Liver (tissue), 9 donors: ENCODE results near the gene PTPRN2. TPM values are rescaled to one million over a fixed set of nuclear protein-coding genes. Genes with fewer than 3 reads are reported as not detected.

Source experiments
- DNase-seq: peaks from one replicate; pipeline ENCODE4 v3.0.0-alpha.2; 2017; ENCODE audit warnings: low spot score
- H3K27ac ChIP-seq, 2 donors: one replicate each; pipeline ENCODE4 v1.7.0; 2013; ENCODE audit warnings: inconsistent platforms in 2 of 2, low read length in 2 of 2, control low read depth in 1 of 2, low read depth in 1 of 2, mild to moderate bottlenecking in 1 of 2
- H3K27me3 ChIP-seq, 4 donors: one replicate each; pipeline versions ENCODE4 v1.6.1 to v1.7.0; 2013; ENCODE audit warnings: low read length in 3 of 4, inconsistent platforms in 1 of 4, mild to moderate bottlenecking in 1 of 4, moderate library complexity in 1 of 4; ENCODE audit not compliant: control insufficient read depth in 4 of 4, insufficient read depth in 4 of 4
- H3K36me3 ChIP-seq, 4 donors: one replicate each; pipeline versions ENCODE4 v1.6.1 to v1.7.0; 2013; ENCODE audit warnings: low read length in 3 of 4, mild to moderate bottlenecking in 3 of 4, low read depth in 1 of 4, moderate library complexity in 1 of 4; ENCODE audit not compliant: control insufficient read depth in 4 of 4, insufficient read depth in 3 of 4
- H3K4me1 ChIP-seq, 4 donors: one replicate each; pipeline versions ENCODE4 v1.6.1 to v1.7.0; 2013; ENCODE audit warnings: low read length in 3 of 4, mild to moderate bottlenecking in 3 of 4, moderate library complexity in 1 of 4; ENCODE audit not compliant: control insufficient read depth in 4 of 4, insufficient read depth in 4 of 4
- H3K4me3 ChIP-seq, 3 donors: one replicate each; pipeline versions ENCODE4 v1.6.1 to v1.7.0; 2013; ENCODE audit warnings: low read length in 3 of 3, control low read depth in 1 of 3, low read depth in 1 of 3, mild to moderate bottlenecking in 1 of 3
- H3K9ac ChIP-seq, 2 donors: one replicate each; pipeline ENCODE4 v1.7.0; 2013; ENCODE audit warnings: low read length in 2 of 2, mild to moderate bottlenecking in 2 of 2, moderate library complexity in 2 of 2, control low read depth in 1 of 2, low read depth in 1 of 2
- H3K9me3 ChIP-seq, 4 donors: one replicate each; pipeline versions ENCODE4 v1.6.1 to v1.7.0; 2013; ENCODE audit warnings: low read length in 3 of 4; ENCODE audit not compliant: control insufficient read depth in 4 of 4
- ATF3 ChIP-seq: IDR thresholded peaks from 2 replicates; pipeline ENCODE4 v1.6.1; 2016; ENCODE audit warnings: antibody characterized with exemption
- FOXA1 ChIP-seq: IDR thresholded peaks from 2 replicates; pipeline ENCODE4 v1.6.1; 2016; ENCODE audit warnings: antibody characterized with exemption
- FOXA2 ChIP-seq: IDR thresholded peaks from 2 replicates; pipeline ENCODE4 v1.6.1; 2016; ENCODE audit warnings: antibody characterized with exemption
- JUND ChIP-seq, 2 donors: IDR thresholded peaks; 2 replicates each; pipeline ENCODE4 v1.6.1; 2016; ENCODE audit warnings: antibody characterized with exemption in 2 of 2
- MAX ChIP-seq: IDR thresholded peaks from 2 replicates; pipeline ENCODE4 v1.6.1; 2016; ENCODE audit warnings: antibody characterized with exemption
- REST ChIP-seq: IDR thresholded peaks from 2 replicates; pipeline ENCODE4 v1.6.1; 2016; ENCODE audit warnings: antibody characterized with exemption, mild to moderate bottlenecking
- RXRA ChIP-seq, 2 donors: IDR thresholded peaks; 2 replicates each; pipeline ENCODE4 v1.6.1; 2017 to 2018; ENCODE audit warnings: antibody characterized with exemption in 2 of 2, mild to moderate bottlenecking in 1 of 2
- SP1 ChIP-seq: IDR thresholded peaks from 2 replicates; pipeline ENCODE4 v1.6.1; 2018; ENCODE audit warnings: antibody characterized with exemption, mild to moderate bottlenecking
- TAF1 ChIP-seq: conservative IDR thresholded peaks from 2 replicates; pipeline ENCODE4 v1.6.1; 2016; ENCODE audit warnings: antibody characterized with exemption, mild to moderate bottlenecking
- YY1 ChIP-seq: IDR thresholded peaks from 2 replicates; pipeline ENCODE4 v1.6.1; 2016; ENCODE audit warnings: antibody characterized with exemption, mild to moderate bottlenecking
- ZBTB33 ChIP-seq: IDR thresholded peaks from 2 replicates; pipeline ENCODE4 v1.6.1; 2016; ENCODE audit warnings: antibody characterized with exemption
- WGBS: extraction: QIAGEN DNeasy Blood & Tissue Kit; methylation state at CpG from one replicate; pipeline ENCODE4 v1.1.7; 2013; 5-methylcytosine and 5-hydroxymethylcytosine counted together
- polyA plus RNA-seq, 2 donors: library from polyadenylated mRNA; stranded (reverse) in 1 of 2; unstranded in 1 of 2; fragments of 200-250 nt in 1 of 2; fragments of >200 nt in 1 of 2; fragmentation: Nextera tagmentation in 1 of 2; extraction: Ambion mirVana in 1 of 2; gene quantifications; one replicate each; pipeline versions ENCODE4 v1.2.1 to v1.2.3, GENCODE V29; 2013 to 2015
- total RNA-seq, 2 donors: library from RNA; depleted of rRNA; stranded (reverse); fragments of >200 nt; gene quantifications; one replicate each; pipeline ENCODE4 v1.2.3, GENCODE V29; 2014
- donor health status: healthy.
- donor health status: healthy.
- donor health status: healthy.
- donor health status: healthy.
- donor health status: healthy.

Gene PTPRN2
- total and polyA plus RNA-seq, 4 donors, result 0.75 to 1.9 (median 1.1) TPM

GRCh38 chr7:157758468-157759245 lies 829.0 kb downstream of the PTPRN2 start:
- WGBS, result 87% methylated on average over 36 of the region's 36 CpGs

GRCh38 chr7:157757776-157758467 lies 829.7 kb downstream of the PTPRN2 start:
- H3K27me3 ChIP-seq, result peaks cover 0 to 2% (median 0%) of the 10 kb centered on the region in 4 donors
- H3K36me3 ChIP-seq, result no peaks in the 10 kb centered on the region
- no peak overlapping the region for H3K4me3 ChIP-seq
- TF ChIP-seq JUND (IDR thresholded peaks at IDR 0.05) (no peak), ATF3 (no peak), TAF1 (no peak), REST (no peak), SP1 (no peak), FOXA1 (no peak), FOXA2 (no peak), YY1 (no peak), MAX (no peak), RXRA (IDR thresholded peaks at IDR 0.05) (no peak)
- no peaks in the 10 kb centered on the region for H3K4me1 ChIP-seq
- no peak overlapping the region for H3K9ac ChIP-seq
- no peak for DNase-seq
- WGBS, result 86% methylated on average over 48 of the region's 48 CpGs
- H3K9me3 ChIP-seq, result no peaks in the 10 kb centered on the region
- no peak overlapping the region for H3K27ac ChIP-seq

More at GRCh38 chr7:157758468-157759245, 829.0 kb downstream of the PTPRN2 start:
- TF ChIP-seq ZBTB33 (no peak), ATF3 (no peak), TAF1 (no peak)
- H3K9ac ChIP-seq, result no peak overlapping the region
- H3K9me3 ChIP-seq, result no peaks in the 10 kb centered on the region
- H3K4me1 ChIP-seq, result no peaks in the 10 kb centered on the region
- no peak overlapping the region for H3K4me3 ChIP-seq
- no peak for DNase-seq
- H3K36me3 ChIP-seq, result no peaks in the 10 kb centered on the region
- peaks cover 0 to 2% (median 0%) of the 10 kb centered on the region in 4 donors for H3K27me3 ChIP-seq
- no peak overlapping the region for H3K27ac ChIP-seq
